HepG2 (cell line): ENCODE data around the gene TCF23. TPM values are rescaled to one million over a fixed set of nuclear protein-coding genes. Genes with fewer than 3 reads are reported as not detected.

Experiments
- AGO1 ChIP-seq: fragments of 200-400 bp; formaldehyde crosslinking; IDR thresholded peaks from 2 replicates; pipeline ENCODE4 v1.6.1; 2017; ENCODE audit warnings: mild to moderate bottlenecking, low read depth, low read length, moderate library complexity; ENCODE audit not compliant: poor library complexity, severe bottlenecking
- CBX2 ChIP-seq, 2 experiments: fragments of 200-600 bp in 1 of 2; sonication (generic); formaldehyde crosslinking in 1 of 2; IDR thresholded peaks; 2 replicates each; pipeline versions ENCODE4 v1.7.0 to v1.8.1; 2018 to 2022; ENCODE audit warnings: low read depth in 2 of 2, low read length in 1 of 2, mild to moderate bottlenecking in 1 of 2, missing genetic modification reagents in 1 of 2
- CERS6 ChIP-seq: sonication (generic); formaldehyde crosslinking; IDR thresholded peaks from 2 replicates; pipeline ENCODE4 v1.5.0; 2020; ENCODE audit warnings: missing genetic modification reagents
- HDAC6 ChIP-seq: fragments of 200-600 bp; sonication (generic); IDR thresholded peaks from 2 replicates; pipeline ENCODE4 v1.7.0; 2017; ENCODE audit warnings: mild to moderate bottlenecking, antibody characterized with exemption, low read length, low read depth
- MTA1 ChIP-seq: sonication (generic); formaldehyde crosslinking; IDR thresholded peaks from 2 replicates; pipeline ENCODE4 v1.4.0; 2020; ENCODE audit warnings: missing genetic modification reagents, mild to moderate bottlenecking, borderline replicate concordance
- NPAS2 ChIP-seq: sonication (generic); formaldehyde crosslinking; IDR thresholded peaks from 2 replicates; pipeline ENCODE4 v1.8.0; 2022; ENCODE audit warnings: mild to moderate bottlenecking, missing genetic modification reagents, borderline replicate concordance
- PHF21A ChIP-seq: sonication (generic); formaldehyde crosslinking; IDR thresholded peaks from 2 replicates; pipeline ENCODE4 v1.5.0; 2020; ENCODE audit warnings: mild to moderate bottlenecking, missing genetic modification reagents
- POLR2A ChIP-seq, 2 experiments: IDR thresholded peaks; 2 replicates each; pipeline ENCODE4 v1.6.1; 2011; ENCODE audit warnings: low read depth in 2 of 2, low read length in 2 of 2, mild to moderate bottlenecking in 1 of 2, moderate library complexity in 1 of 2; ENCODE audit not compliant: insufficient read depth in 1 of 2
- PREB ChIP-seq: sonication (generic); formaldehyde crosslinking; IDR thresholded peaks from 2 replicates; pipeline ENCODE4 v1.4.0; 2020; ENCODE audit warnings: missing genetic modification reagents
- SIN3A ChIP-seq: IDR thresholded peaks from 2 replicates; pipeline ENCODE4 v1.6.1; 2011; ENCODE audit warnings: low read depth, mild to moderate bottlenecking, control low read depth, low read length, borderline replicate concordance
- SP2 ChIP-seq: sonication (generic); formaldehyde crosslinking; IDR thresholded peaks from 2 replicates; pipeline ENCODE4 v1.5.1; 2020; ENCODE audit warnings: mild to moderate bottlenecking, missing genetic modification reagents
- TBX2 ChIP-seq: sonication (generic); formaldehyde crosslinking; IDR thresholded peaks from 2 replicates; pipeline ENCODE4 v1.5.0; 2020; ENCODE audit warnings: missing genetic modification reagents, mild to moderate bottlenecking, borderline replicate concordance
- THAP8 ChIP-seq: sonication (generic); formaldehyde crosslinking; IDR thresholded peaks from 2 replicates; pipeline ENCODE4 v1.5.1; 2020; ENCODE audit warnings: missing genetic modification reagents, mild to moderate bottlenecking, borderline replicate concordance
- ZFY ChIP-seq: sonication (generic); formaldehyde crosslinking; IDR thresholded peaks from 2 replicates; pipeline ENCODE4 v1.4.0; 2020; ENCODE audit warnings: missing genetic modification reagents
- ZKSCAN1 ChIP-seq: fragments of 150-350 bp; IDR thresholded peaks from 2 replicates; pipeline ENCODE4 v1.6.1; 2014; ENCODE audit warnings: low read length
- ZMYM2 ChIP-seq: sonication (generic); formaldehyde crosslinking; IDR thresholded peaks from 2 replicates; pipeline ENCODE4 v1.8.0; 2022; ENCODE audit warnings: mild to moderate bottlenecking, missing genetic modification reagents
- ZNF121 ChIP-seq: sonication (generic); formaldehyde crosslinking; IDR thresholded peaks from 2 replicates; pipeline ENCODE4 v1.5.0; 2020; ENCODE audit warnings: mild to moderate bottlenecking, missing genetic modification reagents
- ZNF136 ChIP-seq: sonication (generic); formaldehyde crosslinking; IDR thresholded peaks from 2 replicates; pipeline ENCODE4 v1.8.1; 2022; ENCODE audit warnings: low read depth, mild to moderate bottlenecking, moderate library complexity, missing genetic modification reagents
- ZNF280B ChIP-seq: sonication (generic); formaldehyde crosslinking; IDR thresholded peaks from 2 replicates; pipeline ENCODE4 v1.5.0; 2020; ENCODE audit warnings: missing genetic modification reagents, mild to moderate bottlenecking, borderline replicate concordance
- ZNF350 ChIP-seq: sonication (generic); formaldehyde crosslinking; IDR thresholded peaks from 2 replicates; pipeline ENCODE4 v1.4.0; 2020; ENCODE audit warnings: mild to moderate bottlenecking, low read depth, missing genetic modification reagents, borderline replicate concordance
- ZNF597 ChIP-seq: sonication (generic); formaldehyde crosslinking; IDR thresholded peaks from 2 replicates; pipeline ENCODE4 v1.5.0; 2020; ENCODE audit warnings: missing genetic modification reagents
- ZNF619 ChIP-seq: sonication (generic); formaldehyde crosslinking; IDR thresholded peaks from 2 replicates; pipeline ENCODE4 v1.4.0; 2020; ENCODE audit warnings: mild to moderate bottlenecking, missing genetic modification reagents
- ZNF782 ChIP-seq: sonication (generic); formaldehyde crosslinking; IDR thresholded peaks from 2 replicates; pipeline ENCODE4 v1.4.0; 2020; ENCODE audit warnings: missing genetic modification reagents, mild to moderate bottlenecking, borderline replicate concordance
- polyA plus RNA-seq, 8 experiments: library from polyadenylated mRNA; depleted of rRNA in 3 of 8; stranded (reverse) in 7 of 8; unstranded in 1 of 8; fragments of >200 nt; fragmentation: Illumina TruSeq in 4 of 8; extraction: Trizol in 4 of 8; gene quantifications; 2 replicates each; pipeline versions ENCODE4 v1.2.1 to v1.2.3, GENCODE V29; 2011 to 2016; ENCODE audit warnings: low read depth in 4 of 8, missing spikeins in 1 of 8, mixed read lengths in 1 of 8; ENCODE audit not compliant: insufficient read depth in 1 of 8
- total RNA-seq, 5 experiments: library from RNA; depleted of rRNA; stranded (reverse); fragments of >200 nt; fragmentation: Illumina TruSeq; extraction: Trizol; gene quantifications; 2 replicates each; pipeline ENCODE4 v1.2.3, GENCODE V29; 2016; ENCODE audit warnings: low read depth in 1 of 5

The TCF23 gene
- total and polyA plus RNA-seq, 2 of the 13 experiments (the other 11 are each of a cell fraction or from before 2014, with no cell fraction given), result 0.02 to 1.4 TPM

GRCh38 chr2:27177441-27178351 lies 28.9 kb downstream of the TCF23 start (continued):
- TF ChIP-seq ZNF136 (CRISPR knock-in tag) (peak; percentile 88; the same call in 1 of the 2 replicates), CERS6 (CRISPR knock-in tag) (no peak), ZNF121 (CRISPR knock-in tag) (peak; percentile 76), ZNF619 (CRISPR knock-in tag) (peak; percentile 62; the same call in 1 of the 2 replicates), ZNF280B (peak; percentile 55; the same call in 1 of the 2 replicates), PREB (no peak), ZMYM2 (CRISPR knock-in tag) (peak; percentile 99), ZFY (CRISPR knock-in tag) (peak; percentile 54; the same call in 1 of the 2 replicates), ZNF782 (CRISPR knock-in tag) (no peak), CBX2 (IDR thresholded peaks at IDR 0.05; ENCODE audit: low read depth, low read length) (no peak), CBX2 (CRISPR knock-in tag; IDR thresholded peaks at IDR 0.05; ENCODE audit: low read depth) (no peak; the same call in 1 of the 2 replicates), POLR2A (IDR thresholded peaks at IDR 0.05; ENCODE audit: insufficient read depth in 1 of 2, low read depth in 2 of 2, low read length in 2 of 2) (peak in 1 of 2 experiments; percentile 40; a peak in 1 of 4 replicates), PHF21A (CRISPR knock-in tag) (peak; percentile 99), ZNF350 (peak; percentile 81), SIN3A (no peak), ZKSCAN1 (0 out of 2 replicates have a peak, but pooled peaks have one; percentile 56), NPAS2 (CRISPR knock-in tag) (no peak), ZNF597 (no peak), TBX2 (CRISPR knock-in tag) (peak; percentile 98), SP2 (CRISPR knock-in tag) (no peak), AGO1 (no peak), THAP8 (CRISPR knock-in tag) (no peak), MTA1 (CRISPR knock-in tag) (peak; percentile 74; the same call in 1 of the 2 replicates), HDAC6 (no peak)
